Measurements from ENCODE around the gene MED20.

GRCh38 chr6:41914869-41915530 is 5.9 kb downstream of the MED20 start:
- no peak for TF ChIP-seq CTCF (IDR thresholded peaks at IDR 0.05)
- no peak for TF ChIP-seq POLR2A (IDR thresholded peaks at IDR 0.05)

Data from uterus (tissue), 2 donors.